Psoas muscle (tissue), 8 donors: ENCODE results near the gene SLC2A2. TPM values are rescaled to one million over a fixed set of nuclear protein-coding genes. Genes with fewer than 3 reads are reported as not detected.

Experiments
- ATAC-seq, 4 donors: fragments of 200-7000 bp; cut with Tn5 transposase; one replicate each; pipeline ENCODE4 v1.9.1; 2020; ENCODE audit warnings: moderate library complexity in 3 of 4, mild to moderate bottlenecking in 2 of 4
- DNase-seq, 2 donors: peaks; one replicate each; pipeline ENCODE4 v3.0.0-alpha.2; 2020
- H3K27ac ChIP-seq: fragments of 200-600 bp; one replicate; pipeline ENCODE4 v1.8.0; 2022
- H3K27me3 ChIP-seq, 3 donors: fragments of 200-600 bp in 1 of 3; one replicate each; pipeline versions ENCODE4 v1.6.1 to v1.8.0; 2013 to 2022; ENCODE audit warnings: low read length in 2 of 3, mild to moderate bottlenecking in 2 of 3, moderate library complexity in 1 of 3; ENCODE audit not compliant: insufficient read depth in 3 of 3
- H3K36me3 ChIP-seq, 2 donors: fragments of 200-600 bp in 1 of 2; one replicate each; pipeline versions ENCODE4 v1.6.1 to v1.8.0; 2013 to 2022; ENCODE audit warnings: low read depth in 1 of 2, mild to moderate bottlenecking in 1 of 2, moderate library complexity in 1 of 2; ENCODE audit not compliant: insufficient read depth in 1 of 2
- H3K4me1 ChIP-seq: fragments of 200-600 bp; one replicate; pipeline ENCODE4 v1.8.0; 2022
- H3K4me3 ChIP-seq: fragments of 200-600 bp; one replicate; pipeline ENCODE4 v1.8.0; 2022; ENCODE audit warnings: mild to moderate bottlenecking
- H3K9me3 ChIP-seq: fragments of 200-600 bp; one replicate; pipeline ENCODE4 v1.8.0; 2022
- CTCF ChIP-seq: fragments of 200-600 bp; IDR thresholded peaks from one replicate; pipeline ENCODE4 v1.8.0; 2022; ENCODE audit warnings: antibody characterized with exemption
- WGBS, 3 donors: extraction: QIAGEN DNeasy Blood & Tissue Kit; methylation state at CpG; one replicate each; pipeline versions ENCODE4 v1.1.6 to v1.1.7; 2013; 5-methylcytosine and 5-hydroxymethylcytosine counted together
- intact Hi-C, 2 donors: fragments of 100-400 bp; cut with DNase I; formaldehyde crosslinking; loops; one replicate each; pipeline versions ENCODE4 v1.11.0 to v1.14.2; 2022
- polyA plus RNA-seq, 3 donors: library from polyadenylated mRNA; stranded (reverse); fragments of 200-250 nt; gene quantifications; one replicate each; pipeline ENCODE4 v1.2.3, GENCODE V29; 2013
- total RNA-seq, 4 donors: library from RNA; stranded (reverse); fragmentation: NEBNext Ultra II Directional in 2 of 4; extraction: Animal tissue kit (Norgen Biotek cat#: 25700) in 2 of 4; gene quantifications; one replicate each; pipeline versions ENCODE4 v1.2.1 to v1.2.4, GENCODE V29; 2021 to 2023
- donor health status: healthy with polysubstance abuse.
- donor health status: DM: no; HTN: no; CAD: no; lungs with moderate emphysema.
- donor health status: Bipolar disorder and iron deficiency.
- donor health status: healthy.
- donor health status: DM: yes; HTN: yes; CAD: no.
- donor health status: DM: no; HTN: no; CAD: no.
- donor health status: DM: no; HTN: no; CAD: no.
- donor health status: DM: yes; HTN: yes; CAD: no.

The SLC2A2 gene
- total and polyA plus RNA-seq, 7 donors = 0.05 TPM; not detected in 6

- DNase-seq (no peak), ATAC-seq (no peak)
- intact Hi-C loops = no loop called here
- no peak overlapping the region for H3K4me3 ChIP-seq
- no peaks in the 10 kb centered on the region for H3K27me3 ChIP-seq
- H3K9me3 ChIP-seq = no peaks in the 10 kb centered on the region
- no peaks in the 10 kb centered on the region for H3K36me3 ChIP-seq
- WGBS, 3 donors = 73 to 89% (median 80%) methylated on average over 4 of the region's 4 CpGs
- H3K4me1 ChIP-seq = no peaks in the 10 kb centered on the region
- no peak overlapping the region for H3K27ac ChIP-seq
- TF ChIP-seq CTCF = no peak
These were observed 26.2 kb downstream of the SLC2A2 start for GRCh38 chr3:171000281-171000680.

- intact Hi-C loops = no loop called here
- Histone ChIP-seq H3K36me3 (no peaks in the 10 kb centered on the region), H3K9me3 (no peaks in the 10 kb centered on the region), H3K4me3 (no peak overlapping the region), H3K27ac (no peak overlapping the region), H3K27me3 (no peaks in the 10 kb centered on the region), H3K4me1 (no peaks in the 10 kb centered on the region)
- ATAC-seq = no peak
- TF ChIP-seq CTCF = no peak
- 58 to 72% (median 72%) methylated on average over 2 of the region's 2 CpGs for WGBS, 3 donors
- no peak for DNase-seq
These were observed 26.7 kb downstream of the SLC2A2 start for GRCh38 chr3:170999737-171000242.

GRCh38 chr3:170997961-170998913 lies 28.3 kb downstream of the SLC2A2 start:
- WGBS, 3 donors = 66 to 69% (median 69%) methylated on average over 5 of the region's 5 CpGs
- TF ChIP-seq CTCF = no peak
- Histone ChIP-seq H3K27ac (no peak overlapping the region), H3K4me1 (no peaks in the 10 kb centered on the region), H3K9me3 (no peaks in the 10 kb centered on the region), H3K27me3 (no peaks in the 10 kb centered on the region), H3K4me3 (no peak overlapping the region), H3K36me3 (no peaks in the 10 kb centered on the region)
- DNase-seq (no peak), ATAC-seq (no peak)
- intact Hi-C loops = no loop called here

GRCh38 chr3:170992854-170993253 lies 33.7 kb downstream of the SLC2A2 start:
- Histone ChIP-seq H3K27me3 (no peaks in the 10 kb centered on the region), H3K36me3 (no peaks in the 10 kb centered on the region), H3K9me3 (no peaks in the 10 kb centered on the region), H3K4me3 (no peak overlapping the region), H3K27ac (no peak overlapping the region), H3K4me1 (no peaks in the 10 kb centered on the region)
- ATAC-seq = no peak
- 57 to 91% (median 81%) methylated on average over 2 of the region's 2 CpGs for WGBS, 3 donors
- no peak for DNase-seq
- TF ChIP-seq CTCF = no peak
- intact Hi-C loops = no loop called here
